CD4-positive, alpha-beta T cell (primary cell): ENCODE data around the gene LENG1. TPM values are rescaled to one million over a fixed set of nuclear protein-coding genes. Genes with fewer than 3 reads are reported as not detected.

Experiments
- ATAC-seq: fragments of 200-7000 bp; cut with Tn5 transposase; one replicate; pipeline ENCODE4 v1.10.0; 2022; ENCODE audit warnings: mild to moderate bottlenecking; ENCODE audit not compliant: poor library complexity
- CTCF ChIA-PET: fragments of 350-600 bp; sonication (Branson Sonifier 250); formaldehyde crosslinking; loops from one replicate; lab custom pipeline; 2021; ENCODE audit warnings: antibody characterized with exemption, inconsistent platforms; lab: Charles Lee
- POLR2A ChIA-PET: fragments of 350-600 bp; sonication (Branson Sonifier 250); formaldehyde crosslinking; loops from one replicate; lab custom pipeline; 2021; ENCODE audit warnings: antibody characterized with exemption, inconsistent platforms; lab: Charles Lee
- DNase-seq, 14 experiments: peaks; one replicate each; pipeline ENCODE4 v3.0.0-alpha.2; 2013 to 2020; ENCODE audit warnings: mixed read lengths in 2 of 14
- H3K27ac ChIP-seq, 2 donors: one replicate each; pipeline versions ENCODE4 v1.5.1 to v1.7.0; 2013; ENCODE audit warnings: low read length in 2 of 2, low read depth in 1 of 2, mild to moderate bottlenecking in 1 of 2
- H3K27me3 ChIP-seq, 2 experiments: 1 replicate in 1 of 2; 2 replicates in 1 of 2; pipeline versions ENCODE4 v1.6.1 to v1.7.0; 2013; ENCODE audit warnings: low read length in 2 of 2, control low read depth in 1 of 2, mild to moderate bottlenecking in 1 of 2, moderate library complexity in 1 of 2; ENCODE audit not compliant: insufficient read depth in 2 of 2, control insufficient read depth in 1 of 2
- H3K36me3 ChIP-seq: one replicate; pipeline ENCODE4 v1.6.1; 2013; ENCODE audit warnings: low read length, control low read depth; ENCODE audit not compliant: insufficient read depth
- H3K4me1 ChIP-seq: one replicate; pipeline ENCODE4 v1.6.1; 2013; ENCODE audit warnings: low read length, control low read depth; ENCODE audit not compliant: insufficient read depth
- H3K4me3 ChIP-seq: one replicate; pipeline ENCODE4 v1.5.1; 2013; ENCODE audit warnings: mild to moderate bottlenecking, low read length, moderate library complexity
- H3K9me3 ChIP-seq, 2 experiments: 1 replicate in 1 of 2; 2 replicates in 1 of 2; pipeline versions ENCODE4 v1.6.1 to v1.7.0; 2013; ENCODE audit warnings: low read length in 2 of 2, mild to moderate bottlenecking in 2 of 2, control low read depth in 1 of 2, moderate library complexity in 1 of 2; ENCODE audit not compliant: control insufficient read depth in 1 of 2, insufficient read depth in 1 of 2
- H3K27ac Mint-ChIP-seq: one replicate; pipeline ENCODE4 v1.8.0; 2020; ENCODE audit warnings: mixed read lengths
- H3K27me3 Mint-ChIP-seq: one replicate; pipeline ENCODE4 v1.8.0; 2021; ENCODE audit warnings: mixed read lengths
- H3K36me3 Mint-ChIP-seq: one replicate; pipeline ENCODE4 v1.8.0; 2021; ENCODE audit warnings: low read depth, mixed read lengths
- H3K4me1 Mint-ChIP-seq: one replicate; pipeline ENCODE4 v1.8.0; 2021; ENCODE audit warnings: low read depth, mixed read lengths
- H3K4me3 Mint-ChIP-seq: one replicate; pipeline ENCODE4 v1.8.0; 2020; ENCODE audit warnings: mild to moderate bottlenecking, mixed read lengths
- H3K9me3 Mint-ChIP-seq: one replicate; pipeline ENCODE4 v1.8.0; 2020; ENCODE audit warnings: mixed read lengths
- intact Hi-C, 2 experiments: fragments of 100-400 bp; cut with DNase I in 1 of 2; cut with micrococcal nuclease in 1 of 2; formaldehyde crosslinking; loops; one replicate each; pipeline versions ENCODE4 v1.15.1 to v1.9.0; 2023 to 2025; cut with DNase I, micrococcal nuclease
- total RNA-seq, 174 experiments: library from RNA in 2 of 174; stranded (reverse) in 2 of 174; gene quantifications; one replicate each; pipeline ENCODE4 v1.2.3 and lab custom pipeline; 2021 to 2026
- TF ChIP-seq, protein P1 (sequence below): fragments of 200-600 bp; IDR thresholded peaks from one replicate; pipeline ENCODE4 v1.8.0; 2022; ENCODE audit warnings: antibody characterized with exemption, mild to moderate bottlenecking

The LENG1 gene
- total RNA-seq, 2 experiments from 2014 or later, result 14.4 to 16.0 TPM

DNA sequence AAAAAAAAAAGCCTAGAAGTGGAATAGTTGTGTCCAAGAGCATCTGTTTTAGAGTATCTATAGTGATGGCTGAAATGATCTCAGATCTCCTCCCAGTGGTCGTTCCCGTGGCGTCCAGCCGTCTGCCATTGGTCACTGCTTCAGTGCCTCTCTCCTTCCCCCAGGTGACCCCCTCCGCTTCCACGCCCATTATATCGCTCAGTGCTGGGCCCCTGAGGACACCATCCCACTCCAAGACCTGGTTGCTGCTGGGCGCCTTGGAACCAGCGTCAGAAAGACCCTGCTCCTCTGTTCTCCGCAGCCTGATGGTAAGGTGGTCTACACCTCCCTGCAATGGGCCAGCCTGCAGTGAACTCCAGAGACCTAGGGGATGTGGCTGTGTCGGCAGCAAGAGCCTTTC is 33.5 kb upstream of the LENG1 start:
- Mint-ChIP-seq H3K36me3 (peaks cover 40% of the 10 kb centered on the region), H3K27ac (peak overlapping the region; percentile 96), H3K4me1 (peaks cover 30% of the 10 kb centered on the region), H3K4me3 (peak overlapping the region; percentile 88), H3K27me3 (no peaks in the 10 kb centered on the region), H3K9me3 (no peaks in the 10 kb centered on the region)
- POLR2A ChIA-PET, result interaction anchor here (5.0 to 5.8 kb wide), 2 partner anchors 8 to 55 kb away, joined by 130 to 148 read pairs; partner anchors contain the start of genes CNOT3 and RPS9
- Histone ChIP-seq H3K4me1 (peaks cover 29% of the 10 kb centered on the region), H3K27ac (no peak overlapping the region), H3K4me3 (no peak overlapping the region), H3K9me3 (no peaks in the 10 kb centered on the region), H3K27me3 (no peaks in the 10 kb centered on the region), H3K36me3 (peaks cover 6% of the 10 kb centered on the region)
- CTCF ChIA-PET, result interaction anchor here (0.7 to 0.9 kb wide), 2 partner anchors 18 to 446 kb away, joined by 3 read pairs; no protein-coding TSS in a partner anchor
- intact Hi-C loops, result loop anchor here (5.0 to 10.0 kb wide), 3 partner anchors 328 to 1462 kb away; partner anchors contain the start of genes MYADM (in 1 of the 2), U2AF2 (in 1 of the 2) and ZNF331 (in 1 of the 2)
- ATAC-seq (no peak), DNase-seq (no peak)
- TF ChIP-seq, protein P1, sequence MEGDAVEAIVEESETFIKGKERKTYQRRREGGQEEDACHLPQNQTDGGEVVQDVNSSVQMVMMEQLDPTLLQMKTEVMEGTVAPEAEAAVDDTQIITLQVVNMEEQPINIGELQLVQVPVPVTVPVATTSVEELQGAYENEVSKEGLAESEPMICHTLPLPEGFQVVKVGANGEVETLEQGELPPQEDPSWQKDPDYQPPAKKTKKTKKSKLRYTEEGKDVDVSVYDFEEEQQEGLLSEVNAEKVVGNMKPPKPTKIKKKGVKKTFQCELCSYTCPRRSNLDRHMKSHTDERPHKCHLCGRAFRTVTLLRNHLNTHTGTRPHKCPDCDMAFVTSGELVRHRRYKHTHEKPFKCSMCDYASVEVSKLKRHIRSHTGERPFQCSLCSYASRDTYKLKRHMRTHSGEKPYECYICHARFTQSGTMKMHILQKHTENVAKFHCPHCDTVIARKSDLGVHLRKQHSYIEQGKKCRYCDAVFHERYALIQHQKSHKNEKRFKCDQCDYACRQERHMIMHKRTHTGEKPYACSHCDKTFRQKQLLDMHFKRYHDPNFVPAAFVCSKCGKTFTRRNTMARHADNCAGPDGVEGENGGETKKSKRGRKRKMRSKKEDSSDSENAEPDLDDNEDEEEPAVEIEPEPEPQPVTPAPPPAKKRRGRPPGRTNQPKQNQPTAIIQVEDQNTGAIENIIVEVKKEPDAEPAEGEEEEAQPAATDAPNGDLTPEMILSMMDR, result no peak

DNA sequence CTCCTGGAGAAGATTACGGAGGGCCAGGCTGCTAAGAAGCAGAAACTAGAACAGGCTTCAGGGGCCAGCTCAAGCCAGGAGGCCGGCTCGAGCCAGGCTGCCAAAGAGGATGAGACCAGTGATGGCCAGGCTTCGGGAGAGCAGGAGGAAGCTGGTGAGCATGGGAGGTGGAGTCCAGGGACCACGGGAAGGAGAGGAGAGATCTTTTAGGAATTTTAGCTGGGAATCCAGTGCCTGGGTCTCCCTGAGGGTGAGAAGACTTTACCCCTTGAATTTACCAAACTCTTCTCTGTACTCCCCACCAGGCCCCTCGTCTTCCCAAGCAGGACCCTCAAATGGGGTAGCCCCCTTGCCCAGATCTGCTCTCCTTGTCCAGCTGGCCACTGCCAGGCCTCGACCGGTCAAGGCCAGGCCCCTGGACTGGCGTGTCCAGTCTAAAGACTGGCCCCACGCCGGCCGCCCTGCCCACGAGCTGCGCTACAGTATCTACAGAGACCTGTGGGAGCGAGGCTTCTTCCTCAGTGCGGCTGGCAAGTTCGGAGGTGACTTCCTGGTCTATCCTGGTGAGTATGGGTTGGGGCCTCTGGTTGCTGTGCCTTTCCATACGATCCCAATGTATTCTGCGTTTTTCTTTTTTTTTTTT is 32.4 kb upstream of the LENG1 start:
- H3K4me1 ChIP-seq, result peaks cover 33% of the 10 kb centered on the region
- no peaks in the 10 kb centered on the region for H3K9me3 ChIP-seq
- Mint-ChIP-seq H3K9me3 (no peaks in the 10 kb centered on the region), H3K27ac (peak overlapping the region; percentile 96), H3K4me1 (peaks cover 37% of the 10 kb centered on the region), H3K27me3 (no peaks in the 10 kb centered on the region), H3K4me3 (peak overlapping the region; percentile 88), H3K36me3 (peaks cover 40% of the 10 kb centered on the region)
- peak overlapping the region; percentile 73 to 99 for H3K27ac ChIP-seq
- intact Hi-C loops, result loop anchor here (1.0 to 10.0 kb wide), 4 partner anchors 8 to 1463 kb away; partner anchors contain the start of genes MYADM (in 1 of the 2), RPS9 (in 1 of the 2), U2AF2 (in 1 of the 2) and ZNF331 (in 1 of the 2)
- peaks cover 9% of the 10 kb centered on the region for H3K36me3 ChIP-seq
- no peaks in the 10 kb centered on the region for H3K27me3 ChIP-seq
- CTCF ChIA-PET, result interaction anchor here (0.9 to 2.0 kb wide), 2 partner anchors 19 to 24 kb away, joined by 3 to 10 read pairs; no protein-coding TSS in a partner anchor
- no peak for ATAC-seq
- peak in 1 of 14 experiments; percentile 50 for DNase-seq
- TF ChIP-seq, protein P1, result no peak
- H3K4me3 ChIP-seq, result peak overlapping the region; percentile 74
- POLR2A ChIA-PET, result interaction anchor here (0.8 to 5.8 kb wide), 11 partner anchors 9 to 1462 kb away, joined by 3 to 148 read pairs (median 21); partner anchors contain the start of genes CNOT3, LENG1, LENG8 and MYADM

DNA sequence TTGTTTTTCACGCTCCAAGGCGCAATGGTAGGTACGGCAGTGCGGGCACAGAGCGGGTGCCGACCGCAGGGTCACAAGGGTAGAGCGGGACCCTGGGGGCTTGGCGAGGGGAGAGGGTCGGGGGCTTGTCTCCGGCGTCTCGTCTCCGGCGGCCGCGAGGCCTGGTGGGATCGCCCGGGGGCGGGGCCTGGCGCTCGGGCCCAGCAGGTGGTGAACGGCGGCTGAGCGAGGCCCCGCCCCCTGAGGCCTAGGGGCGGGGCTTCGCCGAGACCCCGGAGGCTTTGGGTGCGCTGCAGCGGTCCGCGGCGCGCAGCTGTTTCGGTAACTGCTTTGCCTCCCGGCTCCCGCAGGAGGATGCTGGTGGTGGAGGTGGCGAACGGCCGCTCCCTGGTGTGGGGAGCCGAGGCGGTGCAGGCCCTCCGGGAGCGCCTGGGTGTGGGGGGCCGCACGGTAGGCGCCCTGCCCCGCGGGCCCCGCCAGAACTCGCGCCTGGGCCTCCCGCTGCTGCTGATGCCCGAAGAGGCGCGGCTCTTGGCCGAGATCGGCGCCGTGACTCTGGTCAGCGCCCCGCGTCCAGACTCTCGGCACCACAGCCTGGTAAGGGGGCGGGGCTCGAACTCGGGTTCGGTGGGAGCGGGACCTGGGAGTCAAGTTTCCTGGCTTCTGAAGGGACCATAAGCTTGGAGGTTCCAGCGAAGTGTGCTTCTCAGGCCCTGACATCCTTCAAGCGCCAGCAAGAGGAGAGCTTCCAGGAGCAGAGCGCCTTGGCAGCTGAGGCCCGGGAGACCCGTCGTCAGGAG is 31.7 kb upstream of the LENG1 start, which contains the start of gene TSEN34:
TSEN34 (plus strand) TSS at position 298 of the 800 bp plus-strand sequence; CDS start at position 355, 57 bp downstream.
- Mint-ChIP-seq H3K36me3 (peaks cover 40% of the 10 kb centered on the region), H3K9me3 (no peaks in the 10 kb centered on the region), H3K27me3 (no peaks in the 10 kb centered on the region), H3K4me3 (peak within 1 kb of the TSS; percentile 90), H3K27ac (peak within 1 kb of the TSS; percentile 96), H3K4me1 (peaks cover 37% of the 10 kb centered on the region)
- H3K9me3 ChIP-seq, result no peaks in the 10 kb centered on the region
- intact Hi-C loops, result loop anchor here (1.0 to 10.0 kb wide), 4 partner anchors 9 to 1464 kb away; partner anchors contain the start of genes MYADM (in 1 of the 2), RPS9 (in 1 of the 2), U2AF2 (in 1 of the 2) and ZNF331 (in 1 of the 2)
- TF ChIP-seq, protein P1, result no peak
- H3K27ac ChIP-seq, result peak within 1 kb of the TSS; percentile 99
- DNase-seq, result peak in 11 of 14 experiments; percentile 74 to 95 (median 88)
- H3K27me3 ChIP-seq, result no peaks in the 10 kb centered on the region
- peak; percentile 15 for ATAC-seq
- H3K36me3 ChIP-seq, result peaks cover 11% of the 10 kb centered on the region
- ChIA-PET POLR2A (interaction anchor here (0.6 to 5.8 kb wide), 14 partner anchors 10 to 1463 kb away, joined by 3 to 148 read pairs (median 12); partner anchors contain the start of genes CNOT3, LENG1, LENG8 and MYADM), CTCF (interaction anchor here (0.9 to 2.6 kb wide), 3 partner anchors 9 to 23 kb away, joined by 3 to 19 read pairs (median 10); partner anchors contain the start of gene RPS9)
- H3K4me3 ChIP-seq, result peak within 1 kb of the TSS; percentile 74
- H3K4me1 ChIP-seq, result peaks cover 33% of the 10 kb centered on the region
